IPS DF 6.9 (cell line): ENCODE measurements around the gene VSNL1.

Experiments
- DNase-seq: peaks from one replicate; pipeline ENCODE4 v3.0.0-alpha.2; 2013; ENCODE audit warnings: low read depth, low spot score
- H3K27ac ChIP-seq: one replicate; pipeline ENCODE4 v1.5.1; 2013; ENCODE audit warnings: low read length, control low read depth
- H3K27me3 ChIP-seq: 2 replicates; pipeline ENCODE4 v1.6.1; 2013; ENCODE audit warnings: mild to moderate bottlenecking, low read length; ENCODE audit not compliant: control insufficient read depth, insufficient read depth
- H3K36me3 ChIP-seq: 2 replicates; pipeline ENCODE4 v1.6.1; 2013; ENCODE audit warnings: low read length; ENCODE audit not compliant: control insufficient read depth, insufficient read depth
- H3K4me1 ChIP-seq: 2 replicates; pipeline ENCODE4 v1.6.1; 2013; ENCODE audit warnings: low read length; ENCODE audit not compliant: control insufficient read depth, insufficient read depth
- H3K4me3 ChIP-seq: 2 replicates; pipeline ENCODE4 v1.5.1; 2013; ENCODE audit warnings: mild to moderate bottlenecking, low read length
- H3K9me3 ChIP-seq: 2 replicates; pipeline ENCODE4 v1.6.1; 2013; ENCODE audit warnings: low read length, inconsistent platforms; ENCODE audit not compliant: control insufficient read depth, insufficient read depth
- whole genome bisulfite sequencing: extraction: QIAGEN DNeasy Blood & Tissue Kit; methylation state at CpG from one replicate; pipeline ENCODE4 v1.1.7; 2013; ENCODE audit warnings: mixed read lengths, missing lambda C conversion rate; ENCODE audit not compliant: insufficient read length, insufficient coverage; 5-methylcytosine and 5-hydroxymethylcytosine counted together

Gene VSNL1

GRCh38 chr2:17580319-17580715, 39.8 kb downstream of the VSNL1 start:
- no peak for DNase-seq

GRCh38 chr2:17581831-17582230, 41.3 kb downstream of the VSNL1 start:
- no peaks in the 10 kb centered on the region for H3K9me3 ChIP-seq
- H3K27ac ChIP-seq, result no peak overlapping the region
- WGBS, result no CpG with 5 or more reads among the region's 2 CpGs
- DNase-seq, result no peak
- H3K4me3 ChIP-seq, result no peak overlapping the region
- H3K36me3 ChIP-seq, result no peaks in the 10 kb centered on the region
- H3K4me1 ChIP-seq, result 0 out of 2 replicates have a peak, but pooled peaks cover 5% of the 10 kb centered on the region
- H3K27me3 ChIP-seq, result no peaks in the 10 kb centered on the region

More at GRCh38 chr2:17580319-17580715, 39.8 kb downstream of the VSNL1 start:
- Histone ChIP-seq H3K4me3 (no peak overlapping the region), H3K27ac (no peak overlapping the region), H3K36me3 (no peaks in the 10 kb centered on the region), H3K4me1 (0 out of 2 replicates have a peak, but pooled peaks cover 5% of the 10 kb centered on the region), H3K27me3 (no peaks in the 10 kb centered on the region), H3K9me3 (no peaks in the 10 kb centered on the region)
- no CpG with 5 or more reads among the region's 2 CpGs for WGBS

GRCh38 chr2:17583166-17583565, 42.7 kb downstream of the VSNL1 start:
- no CpG with 5 or more reads among the region's 2 CpGs for WGBS
- H3K4me1 ChIP-seq, result 0 out of 2 replicates have a peak, but pooled peaks cover 5% of the 10 kb centered on the region
- H3K9me3 ChIP-seq, result no peaks in the 10 kb centered on the region
- no peak overlapping the region for H3K27ac ChIP-seq
- no peaks in the 10 kb centered on the region for H3K27me3 ChIP-seq
- no peak for DNase-seq
- no peaks in the 10 kb centered on the region for H3K36me3 ChIP-seq
- no peak overlapping the region for H3K4me3 ChIP-seq

- H3K4me3 ChIP-seq, result no peak overlapping the region
- WGBS, result no CpG with 5 or more reads among the region's 3 CpGs
- no peak for DNase-seq
- H3K9me3 ChIP-seq, result no peaks in the 10 kb centered on the region
- H3K27me3 ChIP-seq, result no peaks in the 10 kb centered on the region
- H3K36me3 ChIP-seq, result no peaks in the 10 kb centered on the region
- no peak overlapping the region for H3K27ac ChIP-seq
- H3K4me1 ChIP-seq, result 0 out of 2 replicates have a peak, but pooled peaks cover 2% of the 10 kb centered on the region
Observed at GRCh38 chr2:17583646-17584045, 43.1 kb downstream of the VSNL1 start.

- H3K9me3 ChIP-seq, result no peaks in the 10 kb centered on the region
- peaks cover 4% of the 10 kb centered on the region for H3K4me1 ChIP-seq
- no peaks in the 10 kb centered on the region for H3K36me3 ChIP-seq
- no peak overlapping the region for H3K4me3 ChIP-seq
- no peak overlapping the region for H3K27ac ChIP-seq
- WGBS, result no CpG with 5 or more reads among the region's 4 CpGs
- DNase-seq, result no peak
- no peaks in the 10 kb centered on the region for H3K27me3 ChIP-seq
Observed at GRCh38 chr2:17584689-17585088, 44.2 kb downstream of the VSNL1 start.

GRCh38 chr2:17587469-17587868, 47.0 kb downstream of the VSNL1 start:
- no peaks in the 10 kb centered on the region for H3K36me3 ChIP-seq
- no peak for DNase-seq
- no CpG with 5 or more reads among the region's 3 CpGs for WGBS
- no peak overlapping the region for H3K27ac ChIP-seq
- no peaks in the 10 kb centered on the region for H3K27me3 ChIP-seq
- no peak overlapping the region for H3K4me3 ChIP-seq
- peaks cover 6% of the 10 kb centered on the region for H3K4me1 ChIP-seq
- H3K9me3 ChIP-seq, result no peaks in the 10 kb centered on the region

GRCh38 chr2:17588031-17588430, 47.5 kb downstream of the VSNL1 start:
- H3K27me3 ChIP-seq, result no peaks in the 10 kb centered on the region
- H3K4me1 ChIP-seq, result peaks cover 6% of the 10 kb centered on the region
- WGBS, result no CpG with 5 or more reads among the region's 2 CpGs
- no peak overlapping the region for H3K27ac ChIP-seq
- H3K4me3 ChIP-seq, result no peak overlapping the region
- H3K9me3 ChIP-seq, result no peaks in the 10 kb centered on the region
- DNase-seq, result no peak
- no peaks in the 10 kb centered on the region for H3K36me3 ChIP-seq

GRCh38 chr2:17589406-17590035, 49.0 kb downstream of the VSNL1 start:
- no CpG with 5 or more reads among the region's 2 CpGs for WGBS
- no peak overlapping the region for H3K4me3 ChIP-seq
- DNase-seq, result no peak
- no peak overlapping the region for H3K27ac ChIP-seq
- peaks cover 6% of the 10 kb centered on the region for H3K4me1 ChIP-seq
- no peaks in the 10 kb centered on the region for H3K36me3 ChIP-seq
- no peaks in the 10 kb centered on the region for H3K27me3 ChIP-seq
- H3K9me3 ChIP-seq, result no peaks in the 10 kb centered on the region

GRCh38 chr2:17590342-17590911, 49.9 kb downstream of the VSNL1 start:
- Histone ChIP-seq H3K4me1 (peaks cover 6% of the 10 kb centered on the region), H3K27ac (no peak overlapping the region), H3K4me3 (no peak overlapping the region), H3K36me3 (no peaks in the 10 kb centered on the region), H3K27me3 (no peaks in the 10 kb centered on the region), H3K9me3 (no peaks in the 10 kb centered on the region)
- WGBS, result no CpG with 5 or more reads among the region's 2 CpGs
- DNase-seq, result no peak

GRCh38 chr2:17591846-17592245, 51.4 kb downstream of the VSNL1 start:
- Histone ChIP-seq H3K4me1 (peaks cover 6% of the 10 kb centered on the region), H3K9me3 (no peaks in the 10 kb centered on the region), H3K36me3 (no peaks in the 10 kb centered on the region), H3K27ac (no peak overlapping the region), H3K4me3 (no peak overlapping the region), H3K27me3 (no peaks in the 10 kb centered on the region)
- no peak for DNase-seq
- no CpG with 5 or more reads among the region's 3 CpGs for WGBS
